Aorta (tissue), 5 donors: ENCODE results near the gene AUTS2. TPM values are rescaled to one million over a fixed set of nuclear protein-coding genes. Genes with fewer than 3 reads are reported as not detected.

Experiments
- ATAC-seq: fragments of 200-7000 bp; cut with Tn5 transposase; one replicate; pipeline ENCODE4 v1.9.1; 2022; ENCODE audit warnings: moderate library complexity; ENCODE audit not compliant: low FRiP score
- DNase-seq, 2 donors: peaks; one replicate each; pipeline ENCODE4 v3.0.0-alpha.2; 2020
- H3K27ac ChIP-seq, 2 donors: one replicate each; pipeline ENCODE4 v1.5.1; 2013; ENCODE audit warnings: low read length in 2 of 2, mild to moderate bottlenecking in 2 of 2, moderate library complexity in 2 of 2, control low read depth in 1 of 2, inconsistent platforms in 1 of 2, low read depth in 1 of 2
- H3K27me3 ChIP-seq, 2 donors: one replicate each; pipeline ENCODE4 v1.6.1; 2013; ENCODE audit warnings: control low read depth in 1 of 2, low read length in 1 of 2, mild to moderate bottlenecking in 1 of 2, moderate library complexity in 1 of 2; ENCODE audit not compliant: insufficient read depth in 2 of 2, control insufficient read depth in 1 of 2
- H3K36me3 ChIP-seq, 2 donors: one replicate each; pipeline ENCODE4 v1.6.1; 2013; ENCODE audit warnings: control low read depth in 1 of 2, low read length in 1 of 2, mild to moderate bottlenecking in 1 of 2; ENCODE audit not compliant: insufficient read depth in 2 of 2, control insufficient read depth in 1 of 2
- H3K4me1 ChIP-seq, 2 donors: one replicate each; pipeline ENCODE4 v1.6.1; 2013; ENCODE audit warnings: low read length in 2 of 2, control low read depth in 1 of 2, mild to moderate bottlenecking in 1 of 2, moderate library complexity in 1 of 2; ENCODE audit not compliant: insufficient read depth in 2 of 2, control insufficient read depth in 1 of 2
- H3K4me3 ChIP-seq, 2 donors: one replicate each; pipeline ENCODE4 v1.5.1; 2013; ENCODE audit warnings: low read length in 2 of 2, control low read depth in 1 of 2, mild to moderate bottlenecking in 1 of 2
- H3K9me3 ChIP-seq: one replicate; pipeline ENCODE4 v1.6.1; 2013; ENCODE audit warnings: mild to moderate bottlenecking, low read length; ENCODE audit not compliant: control insufficient read depth
- WGBS, 2 donors: extraction: QIAGEN DNeasy Blood & Tissue Kit; methylation state at CpG; one replicate each; pipeline ENCODE4 v1.1.7; 2013; 5-methylcytosine and 5-hydroxymethylcytosine counted together
- intact Hi-C, 2 donors: fragments of 100-400 bp; cut with DNase I; formaldehyde crosslinking; loops; one replicate each; pipeline versions ENCODE4 v1.14.2 to v1.15.0; 2022
- polyA plus RNA-seq, 2 donors: library from polyadenylated mRNA; stranded (reverse); fragments of 200-250 nt; gene quantifications; one replicate each; pipeline ENCODE4 v1.2.3, GENCODE V29; 2013
- total RNA-seq, 2 donors: library from RNA; stranded (reverse); fragmentation: NEBNext Ultra II Directional; extraction: Animal tissue kit (Norgen Biotek cat#: 25700); gene quantifications; one replicate each; pipeline ENCODE4 v1.2.1, GENCODE V29; 2021
- donor health status: healthy with polysubstance abuse.
- donor health status: Bipolar disorder and iron deficiency.
- donor health status: DM: no; HTN: no; CAD: no.
- donor health status: DM: no; HTN: no; CAD: no.
- donor health status: DM: yes; HTN: yes; CAD: no.

AUTS2 gene
- total and polyA plus RNA-seq, 4 donors = 3.9 to 102 (median 57.0) TPM

- Histone ChIP-seq H3K36me3 (no peaks in the 10 kb centered on the region), H3K4me3 (no peak overlapping the region), H3K27ac (no peak overlapping the region), H3K9me3 (peaks cover 3% of the 10 kb centered on the region), H3K4me1 (no peaks in the 10 kb centered on the region), H3K27me3 (no peaks in the 10 kb centered on the region)
- intact Hi-C loops = no loop called here
- DNase-seq (no peak), ATAC-seq (no peak)
- WGBS, 2 donors = 57 to 72% methylated on average over 4 of the region's 4 CpGs
These were observed 1003.8 kb downstream of the AUTS2 start for GRCh38 chr7:70602117-70602516.

GRCh38 chr7:70607281-70607680 lies 1009.0 kb downstream of the AUTS2 start:
- 92 to 93% methylated on average over 7 of the region's 7 CpGs for WGBS, 2 donors
- Histone ChIP-seq H3K9me3 (no peaks in the 10 kb centered on the region), H3K36me3 (no peaks in the 10 kb centered on the region), H3K4me1 (no peaks in the 10 kb centered on the region), H3K27me3 (no peaks in the 10 kb centered on the region), H3K4me3 (no peak overlapping the region), H3K27ac (no peak overlapping the region)
- ATAC-seq (no peak), DNase-seq (no peak)
- intact Hi-C loops = no loop called here

GRCh38 chr7:70607759-70608158 lies 1009.5 kb downstream of the AUTS2 start:
- H3K4me1 ChIP-seq = no peaks in the 10 kb centered on the region
- no peak overlapping the region for H3K4me3 ChIP-seq
- DNase-seq = no peak
- 76 to 89% methylated on average over 1 of the region's 1 CpG for WGBS, 2 donors
- no peaks in the 10 kb centered on the region for H3K36me3 ChIP-seq
- no peak for ATAC-seq
- intact Hi-C loops = no loop called here
- H3K27ac ChIP-seq = no peak overlapping the region
- H3K9me3 ChIP-seq = no peaks in the 10 kb centered on the region
- no peaks in the 10 kb centered on the region for H3K27me3 ChIP-seq

GRCh38 chr7:70608229-70608628 lies 1010.0 kb downstream of the AUTS2 start:
- no peak overlapping the region for H3K4me3 ChIP-seq
- no peaks in the 10 kb centered on the region for H3K36me3 ChIP-seq
- H3K27me3 ChIP-seq = no peaks in the 10 kb centered on the region
- intact Hi-C loops = no loop called here
- ATAC-seq = no peak
- DNase-seq = no peak
- no peak overlapping the region for H3K27ac ChIP-seq
- 85 to 87% methylated on average over 3 of the region's 3 CpGs for WGBS, 2 donors
- no peaks in the 10 kb centered on the region for H3K9me3 ChIP-seq
- no peaks in the 10 kb centered on the region for H3K4me1 ChIP-seq

GRCh38 chr7:70612811-70613210 lies 1014.5 kb downstream of the AUTS2 start:
- ATAC-seq (no peak), DNase-seq (no peak)
- WGBS, 2 donors = 98 to 99% methylated on average over 5 of the region's 5 CpGs
- Histone ChIP-seq H3K27me3 (no peaks in the 10 kb centered on the region), H3K27ac (no peak overlapping the region), H3K36me3 (no peaks in the 10 kb centered on the region), H3K4me1 (no peaks in the 10 kb centered on the region), H3K4me3 (no peak overlapping the region), H3K9me3 (no peaks in the 10 kb centered on the region)
- intact Hi-C loops = loop anchor here in 1 of 2 donors (10.0 kb wide), 2 partner anchors 68 to 188 kb away; no protein-coding TSS in a partner anchor

GRCh38 chr7:70614237-70615045 lies 1016.2 kb downstream of the AUTS2 start:
- Histone ChIP-seq H3K9me3 (no peaks in the 10 kb centered on the region), H3K27me3 (no peaks in the 10 kb centered on the region), H3K36me3 (no peaks in the 10 kb centered on the region), H3K4me3 (no peak overlapping the region), H3K4me1 (no peaks in the 10 kb centered on the region), H3K27ac (no peak overlapping the region)
- DNase-seq (peak; percentile 90 to 94), ATAC-seq (peak; percentile 87)
- 10% methylated on average over 12 to 13 of the region's 13 CpGs for WGBS, 2 donors
- intact Hi-C loops = loop anchor here in 1 of 2 donors (10.0 kb wide), 2 partner anchors 70 to 190 kb away; no protein-coding TSS in a partner anchor

GRCh38 chr7:70615066-70615606 lies 1016.9 kb downstream of the AUTS2 start:
- no peak overlapping the region for H3K4me3 ChIP-seq
- no peaks in the 10 kb centered on the region for H3K36me3 ChIP-seq
- WGBS, 2 donors = 32 to 39% methylated on average over 5 of the region's 5 CpGs
- intact Hi-C loops = loop anchor here in 1 of 2 donors (10.0 kb wide), 2 partner anchors 70 to 190 kb away; no protein-coding TSS in a partner anchor
- DNase-seq = no peak
- H3K27me3 ChIP-seq = no peaks in the 10 kb centered on the region
- H3K4me1 ChIP-seq = no peaks in the 10 kb centered on the region
- H3K9me3 ChIP-seq = no peaks in the 10 kb centered on the region
- ATAC-seq = no peak
- H3K27ac ChIP-seq = no peak overlapping the region

GRCh38 chr7:70616211-70616610 lies 1017.9 kb downstream of the AUTS2 start:
- no peak for ATAC-seq
- Histone ChIP-seq H3K27me3 (no peaks in the 10 kb centered on the region), H3K36me3 (no peaks in the 10 kb centered on the region), H3K9me3 (no peaks in the 10 kb centered on the region), H3K27ac (no peak overlapping the region), H3K4me3 (no peak overlapping the region), H3K4me1 (no peaks in the 10 kb centered on the region)
- no peak for DNase-seq
- 88 to 89% methylated on average over 5 of the region's 5 CpGs for WGBS, 2 donors
- intact Hi-C loops = loop anchor here in 1 of 2 donors (10.0 kb wide), 2 partner anchors 71 to 191 kb away; no protein-coding TSS in a partner anchor

GRCh38 chr7:70616821-70617220 lies 1018.5 kb downstream of the AUTS2 start:
- DNase-seq (no peak), ATAC-seq (no peak)
- Histone ChIP-seq H3K27me3 (no peaks in the 10 kb centered on the region), H3K36me3 (no peaks in the 10 kb centered on the region), H3K4me3 (no peak overlapping the region), H3K4me1 (no peaks in the 10 kb centered on the region), H3K27ac (no peak overlapping the region), H3K9me3 (no peaks in the 10 kb centered on the region)
- 96 to 97% methylated on average over 3 of the region's 3 CpGs for WGBS, 2 donors
- intact Hi-C loops = loop anchor here in 1 of 2 donors (10.0 kb wide), 2 partner anchors 72 to 192 kb away; no protein-coding TSS in a partner anchor
